ENCODE results near the gene CST7. TPM values are rescaled to one million over a fixed set of nuclear protein-coding genes. Genes with fewer than 3 reads are reported as not detected.

The CST7 gene
- polyA plus RNA-seq, 1 experiment: not detected

- Histone ChIP-seq H3K27ac (ENCODE audit: low read depth, low read length) (no peak overlapping the region), H3K27me3 (ENCODE audit: control insufficient read depth, insufficient read depth, low read length) (peaks cover 5% of the 10 kb centered on the region), H3K4me3 (ENCODE audit: low read depth, low read length) (no peak overlapping the region), H3K9me3 (ENCODE audit: control insufficient read depth, insufficient read depth, low read length) (no peaks in the 10 kb centered on the region)
- DNase-seq (ENCODE audit: low read depth, low spot score): no peak
- TF ChIP-seq, protein P1, sequence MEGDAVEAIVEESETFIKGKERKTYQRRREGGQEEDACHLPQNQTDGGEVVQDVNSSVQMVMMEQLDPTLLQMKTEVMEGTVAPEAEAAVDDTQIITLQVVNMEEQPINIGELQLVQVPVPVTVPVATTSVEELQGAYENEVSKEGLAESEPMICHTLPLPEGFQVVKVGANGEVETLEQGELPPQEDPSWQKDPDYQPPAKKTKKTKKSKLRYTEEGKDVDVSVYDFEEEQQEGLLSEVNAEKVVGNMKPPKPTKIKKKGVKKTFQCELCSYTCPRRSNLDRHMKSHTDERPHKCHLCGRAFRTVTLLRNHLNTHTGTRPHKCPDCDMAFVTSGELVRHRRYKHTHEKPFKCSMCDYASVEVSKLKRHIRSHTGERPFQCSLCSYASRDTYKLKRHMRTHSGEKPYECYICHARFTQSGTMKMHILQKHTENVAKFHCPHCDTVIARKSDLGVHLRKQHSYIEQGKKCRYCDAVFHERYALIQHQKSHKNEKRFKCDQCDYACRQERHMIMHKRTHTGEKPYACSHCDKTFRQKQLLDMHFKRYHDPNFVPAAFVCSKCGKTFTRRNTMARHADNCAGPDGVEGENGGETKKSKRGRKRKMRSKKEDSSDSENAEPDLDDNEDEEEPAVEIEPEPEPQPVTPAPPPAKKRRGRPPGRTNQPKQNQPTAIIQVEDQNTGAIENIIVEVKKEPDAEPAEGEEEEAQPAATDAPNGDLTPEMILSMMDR (IDR thresholded peaks at IDR 0.05; ENCODE audit: low read depth, low read length): no peak
- CTCF ChIA-PET: no interaction called here
- POLR2A ChIA-PET: no interaction called here
These were observed 13.9 kb upstream of the CST7 start for GRCh38 chr20:24935140-24935539.

DNA sequence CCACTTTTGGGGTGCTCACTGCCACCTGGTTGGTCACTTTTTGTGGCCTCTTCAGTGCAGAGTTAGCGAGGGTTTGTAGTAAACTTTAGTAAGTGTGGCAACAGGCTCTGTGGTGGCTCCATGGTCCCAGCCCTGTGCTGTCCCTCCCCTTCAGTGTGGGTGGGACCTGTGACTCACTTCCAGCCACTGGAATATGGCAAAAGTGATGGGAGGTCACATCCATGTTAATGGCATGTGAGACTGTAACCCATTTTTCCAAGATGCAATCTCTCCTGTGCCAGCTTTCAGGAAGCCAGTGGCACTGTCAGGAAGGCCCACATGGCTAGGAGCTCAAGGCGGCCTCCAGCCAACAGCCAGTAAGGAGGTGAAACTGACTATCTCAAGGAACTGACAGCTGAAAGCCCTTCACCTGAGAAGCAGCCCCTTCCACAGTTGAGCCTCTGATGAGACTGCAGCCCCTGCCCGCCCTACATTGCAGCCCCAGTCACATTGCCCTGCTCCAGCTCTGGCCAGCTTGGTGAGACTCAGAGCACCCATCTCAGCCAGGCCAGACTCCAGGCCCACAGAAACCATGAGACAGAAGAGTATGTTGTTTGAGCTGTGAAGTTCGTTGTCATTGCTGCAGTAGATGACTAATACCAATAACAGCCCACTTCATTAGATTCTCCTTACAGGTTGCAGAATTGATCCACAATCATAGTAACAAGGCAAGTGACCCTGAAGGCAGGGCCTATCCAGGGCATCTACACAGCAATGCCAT lies 13.1 kb upstream of the CST7 start:
- CTCF ChIA-PET: interaction anchor here (1.2 kb wide), 1 partner anchor 18 kb away, joined by 3 read pairs; no protein-coding TSS in a partner anchor
- POLR2A ChIA-PET: no interaction called here
- no peaks in the 10 kb centered on the region for H3K9me3 ChIP-seq (ENCODE audit: control insufficient read depth, insufficient read depth, low read length)
- DNase-seq (ENCODE audit: low read depth, low spot score): no peak
- peaks cover 3% of the 10 kb centered on the region for H3K27me3 ChIP-seq (ENCODE audit: control insufficient read depth, insufficient read depth, low read length)
- no peak overlapping the region for H3K27ac ChIP-seq (ENCODE audit: low read depth, low read length)
- TF ChIP-seq, protein P1 (IDR thresholded peaks at IDR 0.05; ENCODE audit: low read depth, low read length): no peak
- no peak overlapping the region for H3K4me3 ChIP-seq (ENCODE audit: low read depth, low read length)

- H3K4me3 ChIP-seq (ENCODE audit: low read depth, low read length): no peak overlapping the region
- no peaks in the 10 kb centered on the region for H3K9me3 ChIP-seq (ENCODE audit: control insufficient read depth, insufficient read depth, low read length)
- no peak for DNase-seq (ENCODE audit: low read depth, low spot score)
- TF ChIP-seq, protein P1 (IDR thresholded peaks at IDR 0.05; ENCODE audit: low read depth, low read length): no peak
- H3K27ac ChIP-seq (ENCODE audit: low read depth, low read length): no peak overlapping the region
- ChIA-PET CTCF (interaction anchor here (1.2 kb wide), 1 partner anchor 19 kb away, joined by 3 read pairs; no protein-coding TSS in a partner anchor), POLR2A (no interaction called here)
- peaks cover 3% of the 10 kb centered on the region for H3K27me3 ChIP-seq (ENCODE audit: control insufficient read depth, insufficient read depth, low read length)
These were observed 12.3 kb upstream of the CST7 start for GRCh38 chr20:24936526-24937407.

DNA sequence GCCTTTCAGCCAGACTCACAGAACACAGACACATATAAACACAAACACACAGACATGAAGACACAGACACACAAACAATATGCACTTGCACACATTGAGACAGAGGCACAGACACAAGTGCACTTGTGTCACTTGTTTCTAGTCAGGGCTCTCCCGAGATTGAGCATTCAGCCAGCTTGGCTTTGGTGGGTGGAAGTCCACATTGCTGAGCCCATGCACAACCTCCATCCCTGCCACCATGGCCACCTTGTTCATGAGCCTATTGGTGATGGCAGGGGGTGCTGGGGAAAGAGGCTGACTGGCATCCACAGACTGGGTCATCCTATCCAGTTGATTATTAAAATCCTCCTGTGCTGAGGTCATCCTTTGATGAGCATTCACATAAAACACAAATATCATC lies 11.5 kb upstream of the CST7 start:
- peaks cover 3% of the 10 kb centered on the region for H3K27me3 ChIP-seq (ENCODE audit: control insufficient read depth, insufficient read depth, low read length)
- CTCF ChIA-PET: no interaction called here
- H3K27ac ChIP-seq (ENCODE audit: low read depth, low read length): no peak overlapping the region
- TF ChIP-seq, protein P1 (IDR thresholded peaks at IDR 0.05; ENCODE audit: low read depth, low read length): no peak
- no peak overlapping the region for H3K4me3 ChIP-seq (ENCODE audit: low read depth, low read length)
- POLR2A ChIA-PET: no interaction called here
- no peak for DNase-seq (ENCODE audit: low read depth, low spot score)
- H3K9me3 ChIP-seq (ENCODE audit: control insufficient read depth, insufficient read depth, low read length): no peaks in the 10 kb centered on the region

DNA sequence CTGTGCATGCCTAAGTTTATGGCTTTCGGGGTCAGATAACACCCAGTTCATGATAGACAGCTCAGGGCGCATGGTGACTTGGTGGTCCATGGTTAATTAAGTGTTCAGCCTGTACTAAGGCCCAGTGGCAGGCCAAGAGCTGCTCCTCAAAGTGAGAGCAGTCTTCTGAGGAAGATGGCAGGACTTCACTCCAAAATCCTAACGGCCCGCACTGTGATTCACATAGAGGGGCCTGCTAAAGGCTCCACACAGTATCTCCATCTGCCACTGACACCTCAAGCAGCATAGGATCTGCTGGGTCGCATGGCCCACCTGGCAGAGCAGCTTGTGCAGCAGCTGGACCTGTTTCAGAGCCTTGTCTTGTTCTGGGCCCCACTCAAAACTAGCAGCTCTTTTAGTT lies 10.6 kb upstream of the CST7 start:
- ChIA-PET POLR2A (no interaction called here), CTCF (interaction anchor here (1.3 kb wide), 1 partner anchor 21 kb away, joined by 3 read pairs; no protein-coding TSS in a partner anchor)
- Histone ChIP-seq H3K9me3 (ENCODE audit: control insufficient read depth, insufficient read depth, low read length) (no peaks in the 10 kb centered on the region), H3K4me3 (ENCODE audit: low read depth, low read length) (no peak overlapping the region), H3K27ac (ENCODE audit: low read depth, low read length) (no peak overlapping the region), H3K27me3 (ENCODE audit: control insufficient read depth, insufficient read depth, low read length) (peaks cover 3% of the 10 kb centered on the region)
- DNase-seq (ENCODE audit: low read depth, low spot score): no peak
- TF ChIP-seq, protein P1 (IDR thresholded peaks at IDR 0.05; ENCODE audit: low read depth, low read length): no peak

All from AG04450 (cell line).